GM19328 (cell line): ENCODE measurements around the gene RB1.
A peak's percentile ranks its signal among the peaks of the same experiment; 100 is the strongest.
"Not testable (repeated sequence)": the region's sequence is repeated elsewhere in the genome, so short reads cannot be mapped to it uniquely, and the experiment has no call there.

Source experiments
- ATAC-seq: cut with Tn5 transposase; IDR thresholded peaks from one replicate; pipeline ENCODE4 v1.9.1; 2021; ENCODE audit warnings: mild to moderate bottlenecking, moderate library complexity; ENCODE audit not compliant: unreplicated experiment

RB1 gene

GRCh38 chr13:48448285-48448958 is 144.9 kb downstream of the RB1 start:
- no peak for ATAC-seq

GRCh38 chr13:48448959-48449614 is 145.5 kb downstream of the RB1 start:
- no peak for ATAC-seq

GRCh38 chr13:48449656-48450055 is 146.1 kb downstream of the RB1 start:
- ATAC-seq, result no peak

GRCh38 chr13:48451196-48451595 is 147.6 kb downstream of the RB1 start:
- ATAC-seq, result not testable (repeated sequence)

- ATAC-seq, result no peak
These were observed 153.0 kb downstream of the RB1 start for GRCh38 chr13:48456546-48456945.

- no peak for ATAC-seq
These were observed 154.2 kb downstream of the RB1 start for GRCh38 chr13:48457578-48458242.

- ATAC-seq, result no peak
These were observed 171.7 kb downstream of the RB1 start for GRCh38 chr13:48475230-48475629.

GRCh38 chr13:48476215-48476614 is 172.7 kb downstream of the RB1 start:
- no peak for ATAC-seq

GRCh38 chr13:48476686-48477085 is 173.1 kb downstream of the RB1 start:
- ATAC-seq, result no peak

- ATAC-seq, result peak; percentile 69
These were observed 173.8 kb downstream of the RB1 start for GRCh38 chr13:48477191-48477855.

- no peak for ATAC-seq
These were observed 174.8 kb downstream of the RB1 start for GRCh38 chr13:48478391-48478790.

GRCh38 chr13:48483575-48483974 is 180.0 kb downstream of the RB1 start:
- ATAC-seq, result no peak

GRCh38 chr13:48485432-48485831 is 181.9 kb downstream of the RB1 start:
- ATAC-seq, result no peak

GRCh38 chr13:48486362-48486761 is 182.8 kb downstream of the RB1 start:
- ATAC-seq, result no peak

- no peak for ATAC-seq
These were observed 183.3 kb downstream of the RB1 start for GRCh38 chr13:48486836-48487235.

- ATAC-seq, result no peak
These were observed 184.4 kb downstream of the RB1 start for GRCh38 chr13:48487968-48488367.

- no peak for ATAC-seq
These were observed 185.4 kb downstream of the RB1 start for GRCh38 chr13:48488995-48489394.

GRCh38 chr13:48489666-48490065 is 186.1 kb downstream of the RB1 start:
- ATAC-seq, result no peak

GRCh38 chr13:48490241-48490640 is 186.7 kb downstream of the RB1 start:
- no peak for ATAC-seq

GRCh38 chr13:48491423-48492095 is 188.0 kb downstream of the RB1 start:
- ATAC-seq, result no peak

- ATAC-seq, result peak; percentile 57
These were observed 188.5 kb downstream of the RB1 start for GRCh38 chr13:48492096-48492440.
